Erythroblast (primary cell): ENCODE data around the gene CCDC187.

Experiments
- GATA1 ChIP-seq: IDR thresholded peaks from 2 replicates; pipeline ENCODE4 v1.6.1; 2011; ENCODE audit warnings: low read depth, mild to moderate bottlenecking, control low read depth, low read length, moderate library complexity
- POLR2A ChIP-seq: IDR thresholded peaks from 2 replicates; pipeline ENCODE4 v1.6.1; 2011; ENCODE audit warnings: mild to moderate bottlenecking, low read length

DNA sequence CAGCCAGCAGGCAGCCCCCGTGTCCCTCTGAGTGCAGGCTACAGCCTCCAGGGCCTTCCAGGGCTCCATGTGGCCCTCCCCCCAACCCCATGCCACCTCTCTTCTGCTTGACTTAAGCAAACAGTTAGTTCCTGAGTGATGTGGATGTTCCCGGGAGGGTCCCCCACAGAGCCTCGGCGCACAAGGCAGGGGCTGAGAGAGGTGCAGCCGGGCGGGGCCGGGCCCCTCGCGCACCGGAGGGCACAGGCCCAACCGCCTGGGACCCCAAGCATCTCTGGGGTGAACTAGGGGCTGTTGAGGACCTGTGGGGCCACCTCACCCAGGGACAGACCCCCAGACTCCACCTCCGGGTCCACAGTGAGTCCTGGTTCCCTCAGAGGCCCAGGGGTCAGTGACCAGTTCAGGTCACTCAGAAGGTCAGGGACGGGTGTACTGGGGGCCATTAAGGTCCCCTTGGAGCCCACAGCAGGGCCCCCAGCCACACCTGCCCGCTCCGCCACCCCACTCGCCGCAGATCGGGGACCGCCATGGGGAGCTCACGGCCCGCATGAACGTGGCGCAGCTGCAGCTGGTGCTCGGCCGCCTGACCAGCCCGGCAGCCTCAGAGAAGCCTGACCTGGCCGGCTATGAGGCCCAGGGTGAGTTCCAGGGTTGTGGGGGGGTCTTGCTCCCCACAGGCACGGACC is 36.6 kb upstream of the CCDC187 start:
- no peak for TF ChIP-seq POLR2A
- no peak for TF ChIP-seq GATA1
